ENCODE results near the gene CNIH3.
A peak's percentile ranks its signal among the peaks of the same experiment; 100 is the strongest.

CNIH3 gene

DNA sequence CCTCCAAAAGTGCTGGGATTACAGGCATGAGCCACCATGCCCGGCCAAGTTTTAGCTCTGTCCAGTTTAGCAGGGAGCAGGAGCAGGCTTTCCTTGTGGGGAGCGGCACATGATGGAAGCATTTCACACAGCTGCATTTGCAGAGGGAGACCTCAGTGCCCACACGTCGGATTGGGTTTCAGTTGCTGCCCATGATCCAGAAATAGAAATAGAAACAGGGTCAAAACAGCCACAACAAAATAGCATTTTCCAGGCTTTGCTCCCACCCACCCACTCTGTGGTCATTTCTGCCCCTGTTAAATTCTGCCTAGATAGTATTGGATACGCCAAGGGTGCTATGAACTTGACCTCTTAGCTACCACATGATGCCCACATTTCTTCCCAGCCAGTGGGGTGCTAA lies 128.4 kb downstream of the CNIH3 start:
- no peak for DNase-seq (ENCODE audit: low read depth)

DNA sequence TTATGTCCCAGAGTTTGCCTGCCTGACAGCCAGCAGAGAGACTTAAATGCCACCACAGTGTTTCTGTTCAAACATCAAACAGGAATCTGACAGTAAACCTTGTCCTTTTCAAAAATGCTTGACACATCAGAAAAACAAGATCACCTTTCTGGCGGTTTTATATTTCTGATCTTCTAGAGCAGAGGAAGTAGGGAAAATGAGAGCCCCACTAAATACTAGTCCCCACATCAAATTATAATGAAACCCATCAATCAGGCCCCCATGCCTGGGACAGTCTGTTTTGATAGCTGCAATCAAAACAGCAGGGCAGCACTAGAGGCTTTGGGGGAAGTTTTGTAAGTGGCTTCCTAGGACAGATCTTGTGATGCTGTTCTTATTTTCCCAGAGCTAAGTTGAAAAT lies 129.3 kb downstream of the CNIH3 start:
- no peak for DNase-seq (ENCODE audit: low read depth)

DNA sequence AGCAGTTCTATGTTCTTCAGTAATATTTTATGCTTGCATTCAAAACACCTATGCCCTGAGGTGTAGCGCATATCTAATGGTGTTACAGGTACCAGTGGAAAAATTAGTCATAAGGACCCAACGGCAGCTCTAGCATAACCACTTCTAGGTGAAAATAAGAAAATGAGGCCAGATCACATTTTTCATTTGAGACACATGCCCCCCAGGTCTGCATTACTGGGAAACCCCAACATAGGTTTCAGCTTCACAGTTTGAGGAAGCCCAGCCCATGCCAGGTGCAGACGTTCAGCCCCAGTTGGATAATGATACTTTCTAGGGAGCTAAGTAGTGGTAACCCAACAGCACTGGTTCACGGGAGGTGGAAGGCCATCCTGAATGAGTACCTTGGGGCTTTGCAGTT lies 129.8 kb downstream of the CNIH3 start:
- no peak for DNase-seq (ENCODE audit: low read depth)

DNA sequence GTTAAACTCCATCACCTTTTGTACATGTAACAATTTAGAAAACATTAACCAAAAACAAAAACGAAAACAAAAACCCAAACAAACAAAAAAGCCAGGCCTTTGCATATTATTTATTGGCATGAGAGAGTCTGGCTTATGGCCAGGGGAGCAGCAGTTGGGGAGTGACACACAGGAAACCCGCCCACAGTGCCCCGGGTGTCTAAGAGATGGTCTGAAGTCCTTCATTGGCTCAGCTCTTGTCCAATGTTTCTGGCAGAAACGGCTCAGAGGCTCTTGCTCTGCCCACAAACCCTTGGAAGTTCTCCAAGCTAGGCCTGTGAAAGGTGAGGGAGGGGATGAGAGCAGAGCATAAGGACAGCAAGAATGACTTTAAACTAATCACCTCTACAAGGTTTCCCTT lies 131.5 kb downstream of the CNIH3 start:
- DNase-seq (ENCODE audit: low read depth) = peak; percentile 14

DNA sequence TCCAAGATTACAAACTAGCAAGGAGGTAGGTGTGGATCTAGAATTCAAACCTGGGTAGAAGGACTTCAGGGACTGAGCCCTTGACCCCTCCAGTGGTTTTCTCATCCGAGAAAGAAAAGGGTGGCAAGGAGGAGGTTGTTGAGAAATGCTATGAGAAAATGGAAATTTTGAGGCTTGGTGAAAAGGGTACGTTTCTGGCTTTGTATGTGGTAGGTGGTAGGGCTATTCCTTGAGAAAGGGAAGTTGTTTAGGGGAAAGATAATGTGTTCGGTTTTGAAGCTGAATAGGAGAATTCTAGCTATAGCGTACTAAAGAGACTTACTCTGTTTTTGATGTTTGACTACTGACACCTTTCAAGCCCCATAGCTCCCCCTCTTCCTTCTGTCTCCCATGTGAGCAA lies 133.8 kb downstream of the CNIH3 start:
- DNase-seq (ENCODE audit: low read depth) = no peak

DNA sequence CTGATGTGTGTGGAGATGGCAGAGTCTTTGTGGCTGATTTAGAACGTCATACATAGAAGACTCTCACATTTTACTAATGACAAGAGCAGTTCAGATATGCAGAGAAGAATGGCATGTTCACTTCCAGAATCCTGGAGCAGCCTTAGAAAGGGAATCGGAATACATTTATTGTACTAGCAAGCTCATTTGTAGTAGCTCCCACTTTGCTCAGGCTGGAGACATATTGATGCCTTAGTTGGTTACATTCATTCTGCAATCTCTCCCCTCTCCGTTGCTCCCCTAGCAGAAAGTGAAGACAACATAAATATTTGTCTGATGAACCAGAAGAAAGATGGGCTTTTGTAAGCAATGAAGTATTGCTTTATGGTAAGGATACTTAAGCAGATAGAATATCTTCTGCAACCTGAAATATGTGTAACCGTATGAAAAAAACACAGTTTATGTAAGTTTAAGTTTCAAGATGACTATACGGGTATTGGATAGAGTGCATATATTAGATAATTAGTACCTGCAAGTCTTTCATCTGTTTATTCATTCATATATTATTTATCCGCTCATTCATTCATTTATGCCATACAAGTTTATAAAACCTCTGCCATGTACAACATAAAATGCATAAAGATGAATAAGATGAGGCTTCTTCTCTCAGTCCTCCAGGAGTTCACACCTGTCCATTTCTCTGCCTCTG lies 135.7 kb downstream of the CNIH3 start:
- no peak for DNase-seq (ENCODE audit: low read depth)

DNA sequence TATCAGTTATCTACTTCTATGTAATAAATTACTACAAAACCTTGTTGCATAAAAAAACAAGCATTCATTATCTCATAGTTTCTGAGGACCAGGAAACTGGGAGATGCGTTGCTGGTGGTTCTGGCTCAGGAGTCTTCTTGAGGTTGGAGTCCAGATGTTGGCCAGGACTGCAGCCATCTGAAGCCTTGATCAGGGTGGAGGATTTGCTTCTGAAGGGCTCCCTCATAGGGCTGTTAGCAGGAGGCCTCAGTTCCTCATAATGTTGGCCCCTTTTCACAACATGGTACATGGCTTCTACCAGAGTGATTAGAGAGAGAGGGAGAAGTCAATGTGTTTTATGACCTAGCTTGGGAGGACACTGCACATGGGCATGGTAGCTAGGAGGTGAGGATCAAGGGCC lies 137.4 kb downstream of the CNIH3 start:
- no peak for DNase-seq (ENCODE audit: low read depth)

DNA sequence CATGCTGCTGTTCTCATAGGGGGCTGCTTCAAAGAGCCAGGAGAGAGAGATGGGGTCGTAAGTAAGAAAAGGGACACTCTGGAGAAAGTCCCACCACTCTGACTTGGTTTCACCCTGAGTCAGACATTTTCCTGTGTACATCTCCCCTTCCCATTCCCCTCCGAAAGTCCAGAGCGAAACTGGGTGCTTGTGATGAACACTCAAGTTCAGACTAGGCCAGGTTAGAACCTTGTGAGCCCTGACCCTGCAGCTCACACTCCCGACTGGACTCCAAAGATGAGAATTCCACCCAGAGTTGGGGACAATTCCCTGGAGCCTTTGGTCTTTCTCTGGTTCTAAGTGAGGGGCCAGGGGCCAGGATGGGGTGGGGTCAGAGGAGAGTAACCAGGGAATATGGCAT lies 139.5 kb downstream of the CNIH3 start:
- no peak for DNase-seq (ENCODE audit: low read depth)

DNA sequence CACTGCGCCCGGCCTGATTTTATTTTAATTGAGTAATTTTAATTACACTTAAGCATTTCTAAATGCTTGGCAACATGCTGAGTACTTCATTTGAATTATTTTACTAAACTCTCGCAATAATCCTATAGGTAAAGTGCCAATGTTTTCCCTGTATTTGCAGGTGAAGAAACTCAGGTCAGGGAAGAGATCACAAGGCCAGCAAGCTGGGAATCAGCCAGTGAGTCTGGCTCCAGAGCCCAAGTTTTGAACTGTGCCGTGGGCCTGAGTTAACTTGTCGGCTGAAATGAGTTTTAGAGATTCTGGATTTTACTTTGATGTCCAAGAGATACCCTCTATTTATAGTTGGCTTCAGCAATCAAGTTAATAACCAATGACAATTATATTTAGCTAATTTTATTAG lies 141.4 kb downstream of the CNIH3 start:
- DNase-seq (ENCODE audit: low read depth) = no peak

DNA sequence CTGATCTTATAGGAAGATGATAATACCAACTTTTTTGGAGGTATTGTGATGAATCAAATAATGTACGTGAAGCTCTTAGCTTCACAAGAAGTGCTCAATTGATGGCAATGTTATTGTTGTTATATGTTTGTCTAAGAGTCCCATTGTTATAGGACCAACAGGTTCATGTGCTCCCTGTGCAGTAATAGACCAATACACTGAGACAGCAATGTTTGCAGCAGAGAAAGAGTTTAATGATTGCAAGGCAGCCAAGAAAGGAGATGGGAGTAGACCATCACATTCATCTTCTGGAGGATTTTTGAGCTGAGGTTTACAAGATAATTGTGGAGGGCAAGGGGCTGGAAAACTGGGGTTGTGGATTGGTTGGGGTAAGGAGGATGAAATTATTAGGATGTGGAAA lies 143.0 kb downstream of the CNIH3 start:
- DNase-seq (ENCODE audit: low read depth) = no peak

DNA sequence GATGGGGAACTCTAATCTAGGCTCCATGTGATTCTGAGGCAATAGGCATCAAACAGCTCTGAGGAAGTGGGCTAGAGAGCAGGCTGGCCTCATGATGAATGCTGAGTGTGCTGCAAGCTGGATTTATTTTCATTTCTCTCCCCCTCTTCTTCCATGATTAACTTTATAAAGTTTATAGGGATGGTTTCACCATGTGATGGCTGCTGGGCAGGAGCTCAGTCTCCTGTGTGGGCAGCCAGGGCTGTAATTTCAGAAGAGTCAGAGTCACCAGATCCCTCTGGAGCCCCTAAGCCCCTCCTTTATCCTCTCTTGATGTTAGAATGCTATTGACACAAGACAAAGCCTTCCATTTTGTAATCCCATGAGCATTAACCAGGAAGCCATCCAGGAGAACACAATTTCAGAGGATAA lies 143.6 kb downstream of the CNIH3 start:
- no peak for DNase-seq (ENCODE audit: low read depth)

DNA sequence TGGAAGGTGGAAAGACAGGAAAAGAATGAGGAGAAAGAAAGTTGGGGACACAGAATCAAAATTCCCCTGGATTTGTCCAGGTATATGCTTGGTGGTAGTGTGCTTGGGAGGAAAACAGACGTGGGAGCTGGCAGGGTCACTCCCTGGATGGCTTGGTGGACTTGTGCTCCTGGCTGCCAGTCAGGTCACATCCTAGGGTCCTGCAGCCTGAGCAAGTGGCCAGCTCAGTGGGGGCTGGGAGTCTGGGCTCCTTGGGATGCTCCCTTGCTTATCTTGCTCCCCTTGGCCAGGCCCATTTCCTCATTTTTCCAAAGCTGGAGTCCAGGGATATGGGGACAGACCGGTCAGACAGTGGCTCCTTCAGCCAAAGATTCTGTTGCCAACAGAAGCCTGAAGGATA lies 144.0 kb downstream of the CNIH3 start:
- DNase-seq (ENCODE audit: low read depth) = no peak

DNA sequence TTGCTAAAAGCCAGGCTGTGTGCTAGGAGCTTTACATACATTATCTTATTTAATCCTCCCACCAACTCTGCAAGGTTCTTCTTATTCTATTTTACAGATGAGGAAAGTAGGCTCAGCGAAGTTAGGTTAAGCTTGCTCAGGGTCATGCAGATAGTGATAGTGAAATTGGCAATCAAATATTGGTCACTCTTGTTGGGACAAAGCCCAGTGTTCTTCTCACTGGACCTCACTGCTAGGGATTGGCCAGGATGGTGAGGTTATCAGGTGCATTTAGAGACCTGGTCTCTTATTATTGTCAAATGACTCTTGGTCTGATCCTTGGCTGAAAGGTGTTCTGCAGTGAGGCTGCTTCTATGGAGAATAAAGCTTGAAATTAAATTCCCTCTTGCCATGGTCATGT lies 145.1 kb downstream of the CNIH3 start:
- DNase-seq (ENCODE audit: low read depth) = no peak

DNA sequence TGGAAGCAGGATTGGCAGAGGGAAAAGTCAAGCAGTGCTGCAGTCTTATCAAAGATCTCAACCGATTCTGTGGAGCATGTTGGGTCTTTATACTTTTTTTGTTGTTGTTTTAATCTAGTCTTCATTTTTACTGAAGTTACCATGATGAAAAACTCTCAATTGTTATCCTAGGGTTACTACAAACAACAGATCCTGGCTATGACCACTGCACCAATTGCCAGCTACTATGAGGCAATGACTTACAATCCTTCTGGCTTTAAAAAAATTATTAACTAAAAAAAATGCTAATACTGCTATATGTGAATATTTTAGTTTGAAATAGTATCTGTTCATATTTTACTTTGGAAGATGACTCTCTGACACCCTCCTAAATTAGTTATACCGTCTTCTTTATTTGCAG lies 145.9 kb downstream of the CNIH3 start:
- no peak for DNase-seq (ENCODE audit: low read depth)

DNA sequence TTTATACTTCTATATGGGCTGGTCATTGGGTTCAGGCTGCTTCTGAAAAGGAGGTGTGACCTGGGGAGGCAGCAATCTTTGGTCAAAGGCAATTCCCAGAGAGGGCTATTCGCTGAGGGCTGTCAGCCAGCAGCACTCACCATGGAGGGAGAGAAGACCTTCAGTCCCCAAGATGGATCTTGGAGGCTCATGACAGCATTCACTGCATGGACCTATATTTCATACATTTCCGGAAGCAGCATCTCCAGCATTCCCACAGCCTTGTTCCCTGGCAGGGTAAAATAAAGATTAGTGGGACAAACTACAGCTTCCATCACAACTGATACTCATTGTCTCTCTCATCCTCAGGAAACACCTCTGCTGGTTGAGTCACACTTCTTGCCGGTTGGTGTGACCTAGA lies 146.6 kb downstream of the CNIH3 start:
- DNase-seq (ENCODE audit: low read depth) = no peak

DNA sequence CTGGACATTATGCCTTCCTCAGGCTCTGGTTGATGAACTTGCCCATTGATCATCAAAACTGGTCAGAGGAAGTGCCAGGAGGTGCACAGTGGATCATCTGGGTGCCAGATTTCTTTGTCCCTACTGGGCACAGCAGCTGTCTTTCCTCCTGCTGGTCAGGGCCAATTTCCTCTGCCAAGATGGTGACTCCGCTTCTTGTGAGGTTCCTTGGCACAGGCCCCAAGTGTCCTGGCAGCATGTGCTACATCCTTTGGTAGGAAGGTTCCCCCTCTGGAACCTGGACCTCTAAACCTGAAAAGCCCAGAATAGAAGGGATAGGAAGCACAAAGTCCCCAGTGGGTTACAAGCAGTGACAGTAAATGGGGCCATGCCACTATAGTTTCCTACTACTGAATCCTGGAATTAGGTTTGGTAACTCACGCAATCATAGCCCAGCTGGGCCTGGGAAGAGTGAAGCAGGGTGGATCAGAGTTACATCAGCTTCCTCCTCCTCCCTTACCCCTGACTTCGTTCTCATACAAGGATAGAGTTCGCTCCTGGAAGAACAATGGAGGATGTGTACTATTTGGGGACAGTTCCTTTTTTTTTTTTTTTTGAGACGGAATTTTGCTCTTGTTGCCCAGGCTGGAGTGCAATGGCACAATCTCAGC lies 147.1 kb downstream of the CNIH3 start:
- DNase-seq (ENCODE audit: low read depth) = no peak

DNA sequence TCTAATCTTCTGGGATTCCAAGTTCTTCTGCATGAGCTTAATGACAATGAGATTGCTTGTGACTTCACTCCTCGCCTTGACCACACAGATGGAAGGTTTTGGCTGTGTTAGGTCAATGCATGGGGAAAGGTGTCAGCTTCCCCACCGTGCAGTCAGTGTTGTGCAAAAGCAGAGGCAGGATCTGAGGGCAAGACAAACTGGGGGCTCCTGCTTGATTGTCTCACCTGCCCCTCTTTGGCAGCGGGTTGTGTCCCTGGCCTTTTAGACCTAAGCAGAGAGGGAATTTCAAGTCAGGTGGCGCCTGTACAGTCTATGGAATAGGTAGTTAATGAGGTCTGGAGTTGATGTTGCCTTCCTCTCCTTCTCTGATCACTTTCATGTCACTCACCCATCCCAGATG lies 150.1 kb downstream of the CNIH3 start:
- DNase-seq (ENCODE audit: low read depth) = no peak

DNA sequence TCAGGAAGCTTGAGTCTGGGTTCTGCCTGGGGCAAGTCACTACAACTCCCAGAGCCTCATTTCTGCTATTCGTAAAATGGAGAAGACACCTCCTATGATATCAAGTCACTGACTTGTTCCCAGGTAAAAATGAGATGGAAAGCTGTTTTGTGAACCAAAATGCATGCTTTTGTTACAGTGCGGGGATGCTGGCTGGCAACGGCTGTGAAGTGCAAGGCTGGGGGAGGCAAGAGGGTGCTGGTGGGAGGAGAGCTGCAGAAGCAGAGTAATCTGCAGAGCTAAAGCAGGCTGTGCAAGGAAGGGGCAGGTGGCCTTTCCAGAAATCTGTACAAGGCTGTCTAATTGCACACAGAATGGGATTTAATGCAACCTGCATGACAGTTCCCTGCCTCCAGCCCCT lies 150.9 kb downstream of the CNIH3 start:
- no peak for DNase-seq (ENCODE audit: low read depth)

DNA sequence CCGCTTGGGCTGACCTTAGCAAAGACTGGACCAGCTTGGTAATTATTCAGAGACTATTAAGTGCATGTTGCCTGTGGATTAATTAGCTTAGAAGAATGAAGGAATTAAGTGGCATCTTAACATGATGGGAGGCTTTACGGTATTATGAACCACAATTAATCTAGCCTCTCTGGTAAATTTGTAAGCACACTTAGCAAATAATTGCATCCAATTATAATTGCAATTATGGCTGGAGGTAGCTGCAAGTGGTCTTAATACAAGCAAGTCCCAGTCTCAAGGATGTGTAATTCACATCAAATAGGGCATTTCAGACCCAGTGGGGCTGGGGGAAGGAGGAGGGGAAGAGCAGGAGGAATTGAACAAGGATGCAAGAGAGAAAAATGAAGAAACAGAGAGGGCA lies 151.6 kb downstream of the CNIH3 start:
- no peak for DNase-seq (ENCODE audit: low read depth)

DNA sequence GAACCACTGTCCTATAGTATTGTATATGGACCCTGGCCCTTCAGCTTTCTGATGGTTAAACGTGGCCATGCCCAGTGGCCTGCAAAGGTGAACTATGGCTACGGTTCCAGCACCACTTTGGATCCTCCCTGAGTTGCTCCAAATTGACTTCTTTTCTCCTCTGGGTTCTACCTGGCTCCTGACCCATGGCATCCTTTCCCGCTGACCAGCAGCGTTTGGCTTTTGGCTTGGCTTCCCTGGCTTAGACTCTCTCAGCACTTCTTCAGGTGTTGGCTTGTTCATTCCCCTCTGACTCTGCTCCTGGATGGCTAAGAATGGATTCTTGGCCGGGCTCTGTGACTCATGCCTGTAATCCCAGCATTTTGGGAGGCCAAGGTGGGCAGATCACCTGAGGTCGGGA lies 152.9 kb downstream of the CNIH3 start:
- DNase-seq (ENCODE audit: low read depth) = no peak

DNA sequence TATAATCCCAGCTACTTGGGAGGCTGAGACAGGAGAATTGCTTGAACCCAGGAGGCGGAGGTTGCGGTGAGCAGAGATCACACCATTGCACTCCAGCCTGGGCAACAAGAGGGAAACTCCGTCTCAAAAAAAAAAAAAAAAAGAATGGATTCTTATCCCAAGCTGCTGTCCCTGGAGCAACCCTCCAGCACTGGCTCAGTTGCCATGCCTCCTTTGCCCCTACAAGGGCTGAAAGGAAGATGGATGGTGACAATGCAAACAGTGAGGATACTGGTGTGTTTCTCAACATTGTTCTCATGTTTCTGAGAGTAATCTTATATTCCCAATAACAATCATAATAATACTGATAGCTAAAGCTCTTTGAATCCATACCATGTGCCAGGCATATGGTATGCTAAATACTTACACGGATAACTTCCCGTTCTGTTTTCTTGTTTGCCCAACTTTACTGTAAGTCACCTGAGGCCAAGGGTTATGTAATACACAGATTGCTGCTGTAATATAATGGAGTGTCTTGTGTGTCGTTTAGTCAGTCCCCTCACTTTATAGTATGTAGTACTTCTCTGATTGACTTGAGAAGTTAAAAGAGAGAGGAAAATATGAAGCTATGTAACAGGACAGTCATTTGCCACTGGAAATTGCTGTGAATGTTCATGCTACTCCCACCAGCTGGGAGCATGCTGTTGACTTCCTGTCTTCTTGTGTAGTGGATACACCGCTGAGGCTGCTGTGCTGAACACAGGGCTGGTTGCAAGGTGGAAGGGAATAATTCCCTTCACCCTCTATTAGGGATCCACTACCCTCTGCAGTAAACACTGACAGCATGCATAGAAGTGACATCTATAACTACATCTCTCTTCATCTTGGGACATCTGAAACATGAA lies 153.6 kb downstream of the CNIH3 start:
- no peak for DNase-seq (ENCODE audit: low read depth)

DNA sequence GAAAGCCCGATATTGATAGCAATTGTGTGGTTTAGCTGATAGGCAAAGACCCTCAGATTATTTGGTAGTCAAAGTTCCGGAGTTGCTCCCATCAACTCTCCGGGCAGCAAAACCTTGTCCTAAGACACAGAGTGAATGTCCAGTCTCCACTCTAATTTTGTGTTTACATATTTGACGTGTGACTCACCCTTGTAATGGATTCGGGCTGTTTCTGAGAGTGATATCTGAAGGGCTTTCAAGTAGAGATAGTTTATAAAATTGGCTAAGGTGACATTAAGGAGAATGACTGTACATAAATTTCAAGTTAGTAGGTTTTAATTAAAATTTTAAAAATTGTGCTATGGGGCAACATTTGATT lies 154.2 kb downstream of the CNIH3 start:
- peak; percentile 49 for DNase-seq (ENCODE audit: low read depth)

DNA sequence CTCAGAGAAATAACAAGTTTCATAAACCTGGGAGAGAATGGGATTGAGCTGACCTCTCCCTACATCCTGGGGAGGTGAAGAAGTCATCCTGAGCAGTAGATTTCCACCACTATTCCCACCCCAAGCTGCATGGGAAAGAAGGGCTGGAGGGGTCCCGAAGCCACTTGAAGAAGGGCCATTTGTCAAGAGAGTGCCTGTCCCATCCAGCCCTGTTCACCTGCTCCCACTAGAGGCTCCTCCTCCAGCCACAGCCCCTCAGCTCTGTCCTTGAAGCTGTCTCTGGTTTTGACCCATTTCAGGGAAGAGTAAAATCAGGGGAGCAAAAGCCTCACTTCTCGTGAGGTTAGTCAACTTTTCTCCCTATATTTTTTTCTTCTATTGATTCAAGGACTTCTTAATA lies 157.5 kb downstream of the CNIH3 start:
- DNase-seq (ENCODE audit: low read depth) = no peak

Data from iris pigment epithelial cell (primary cell).